GM04503 (cell line): ENCODE results near the gene PHTF2.

Source experiments
- DNase-seq: peaks from one replicate; pipeline ENCODE4 v3.0.0-alpha.2; 2012; ENCODE audit warnings: low read depth

PHTF2 gene

GRCh38 chr7:77931841-77932240 lies 133.3 kb downstream of the PHTF2 start:
- no peak for DNase-seq

GRCh38 chr7:77933394-77933793 lies 134.8 kb downstream of the PHTF2 start:
- peak; percentile 24 for DNase-seq

- no peak for DNase-seq
Observed at GRCh38 chr7:77935652-77936348, 137.2 kb downstream of the PHTF2 start.

- DNase-seq = no peak
Observed at GRCh38 chr7:77940647-77941046, 142.1 kb downstream of the PHTF2 start.

- DNase-seq = no peak
Observed at GRCh38 chr7:77942431-77942830, 143.9 kb downstream of the PHTF2 start.

- DNase-seq = no peak
Observed at GRCh38 chr7:77944183-77945182, 145.9 kb downstream of the PHTF2 start.

- no peak for DNase-seq
Observed at GRCh38 chr7:77950548-77950947, 152.0 kb downstream of the PHTF2 start.

GRCh38 chr7:77954773-77955555 lies 156.4 kb downstream of the PHTF2 start:
- no peak for DNase-seq

GRCh38 chr7:77958436-77958835 lies 159.9 kb downstream of the PHTF2 start:
- DNase-seq = no peak

GRCh38 chr7:77959080-77959479 lies 160.5 kb downstream of the PHTF2 start:
- no peak for DNase-seq

GRCh38 chr7:77960336-77960735 lies 161.8 kb downstream of the PHTF2 start:
- no peak for DNase-seq

- DNase-seq = no peak
Observed at GRCh38 chr7:77967429-77967828, 168.9 kb downstream of the PHTF2 start.

GRCh38 chr7:77971726-77972125 lies 173.2 kb downstream of the PHTF2 start:
- DNase-seq = no peak

- no peak for DNase-seq
Observed at GRCh38 chr7:77975672-77976480, 177.3 kb downstream of the PHTF2 start.

GRCh38 chr7:77979219-77979618 lies 180.6 kb downstream of the PHTF2 start:
- DNase-seq = no peak

GRCh38 chr7:77980087-77980713 lies 181.6 kb downstream of the PHTF2 start:
- DNase-seq = no peak

GRCh38 chr7:77982926-77983550 lies 184.5 kb downstream of the PHTF2 start:
- DNase-seq = no peak

- no peak for DNase-seq
Observed at GRCh38 chr7:77983973-77984372, 185.4 kb downstream of the PHTF2 start.

GRCh38 chr7:77985232-77985973 lies 186.8 kb downstream of the PHTF2 start:
- DNase-seq = no peak

- no peak for DNase-seq
Observed at GRCh38 chr7:77985974-77986339, 187.4 kb downstream of the PHTF2 start.
